NOMO-1 treated with DMSO at 0.1 percent for 48 hours (cell line): ENCODE data around the gene PCGF1.
A peak's percentile ranks its signal among the peaks of the same experiment; 100 is the strongest.
"Not testable (repeated sequence)": the region's sequence is repeated elsewhere in the genome, so short reads cannot be mapped to it uniquely, and the experiment has no call there.

Source experiments
- DNase-seq: peaks from one replicate; lab custom pipeline; 2025; ENCODE audit not compliant: unreplicated experiment; lab: John Stamatoyannopoulos, UW

The PCGF1 gene

DNA sequence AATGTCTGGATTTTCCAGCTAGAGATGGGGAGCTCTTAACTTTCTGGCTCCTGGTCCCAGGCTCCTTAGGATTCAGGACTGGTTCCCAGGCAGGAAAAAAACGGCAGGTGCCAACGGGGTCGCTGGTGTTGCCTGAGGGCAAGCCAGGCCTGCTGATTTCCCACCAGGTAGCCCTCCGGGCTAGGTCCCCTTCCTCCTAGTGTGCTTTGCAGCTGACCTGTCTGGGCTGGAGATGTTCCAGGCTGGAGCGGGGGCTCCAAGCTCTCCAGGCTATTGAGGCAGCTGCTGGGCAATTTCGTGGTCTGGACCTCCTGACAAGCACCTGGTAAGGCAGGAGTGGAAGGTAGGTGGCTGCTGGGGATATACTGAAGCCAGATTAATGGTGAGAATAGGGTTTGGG lies 33.0 kb downstream of the PCGF1 start:
- no peak for DNase-seq

DNA sequence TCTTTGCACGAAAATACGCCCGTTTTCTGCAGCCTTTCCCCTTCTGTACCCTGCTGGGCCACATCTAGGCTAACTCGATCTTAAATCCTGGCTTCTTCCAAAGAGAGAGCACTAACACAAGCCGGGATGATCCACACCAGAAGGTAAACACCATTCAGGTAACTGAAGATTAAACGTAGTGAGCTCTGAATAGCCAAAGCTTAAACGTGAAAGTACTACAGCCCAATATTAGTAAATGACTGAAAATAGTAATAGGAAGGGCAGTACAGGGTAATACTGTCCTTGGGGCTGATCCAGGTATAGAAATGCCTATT lies 34.6 kb downstream of the PCGF1 start:
- DNase-seq, result no peak

DNA sequence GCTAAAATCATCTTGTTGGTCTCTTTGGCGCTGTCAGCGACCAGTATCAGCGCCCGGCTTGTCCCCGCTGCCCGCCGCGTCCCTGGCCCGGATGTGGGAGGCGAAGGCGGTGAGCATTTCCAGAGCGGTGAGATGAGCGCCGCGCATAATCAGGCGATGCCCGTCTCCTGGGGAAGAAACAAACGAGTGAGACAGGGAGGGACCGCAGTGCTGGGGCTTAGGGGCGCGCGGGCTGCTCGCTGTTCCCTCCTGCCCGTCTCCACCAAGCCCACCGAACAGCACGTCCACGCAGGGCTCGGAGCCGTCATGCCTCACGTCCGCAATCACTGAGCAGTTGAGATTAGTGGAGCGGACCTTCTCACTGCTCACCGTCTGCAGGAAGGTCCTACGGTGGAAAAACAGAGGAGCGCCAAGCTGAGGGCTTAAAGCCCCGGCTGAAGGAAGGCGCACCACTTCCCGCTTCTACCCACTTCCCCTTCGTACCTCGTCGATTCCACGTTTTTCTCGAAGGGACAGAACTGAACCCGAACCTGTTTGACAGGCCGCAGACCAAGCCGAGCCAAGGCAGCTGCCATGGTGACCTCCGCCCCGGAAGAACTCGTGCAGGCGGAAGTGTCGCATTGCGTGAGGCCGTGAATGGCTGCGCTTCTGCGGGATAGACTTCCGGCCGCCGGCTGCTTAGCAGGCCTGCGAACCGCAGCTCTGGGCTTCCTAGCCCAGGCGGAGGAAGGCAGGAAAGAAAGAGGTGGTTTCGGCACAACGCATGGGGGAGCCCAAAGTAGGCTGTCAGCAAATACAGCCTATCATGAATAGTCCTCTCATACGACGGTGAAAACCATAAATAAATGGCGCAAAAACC lies 35.2 kb downstream of the PCGF1 start, which contains the start of gene MRPL53:
TSS of gene MRPL53 (minus strand) at position 595 of the 859 bp plus-strand sequence. CDS start at position 575, 20 bp downstream.
- DNase-seq, result peak; percentile 89

DNA sequence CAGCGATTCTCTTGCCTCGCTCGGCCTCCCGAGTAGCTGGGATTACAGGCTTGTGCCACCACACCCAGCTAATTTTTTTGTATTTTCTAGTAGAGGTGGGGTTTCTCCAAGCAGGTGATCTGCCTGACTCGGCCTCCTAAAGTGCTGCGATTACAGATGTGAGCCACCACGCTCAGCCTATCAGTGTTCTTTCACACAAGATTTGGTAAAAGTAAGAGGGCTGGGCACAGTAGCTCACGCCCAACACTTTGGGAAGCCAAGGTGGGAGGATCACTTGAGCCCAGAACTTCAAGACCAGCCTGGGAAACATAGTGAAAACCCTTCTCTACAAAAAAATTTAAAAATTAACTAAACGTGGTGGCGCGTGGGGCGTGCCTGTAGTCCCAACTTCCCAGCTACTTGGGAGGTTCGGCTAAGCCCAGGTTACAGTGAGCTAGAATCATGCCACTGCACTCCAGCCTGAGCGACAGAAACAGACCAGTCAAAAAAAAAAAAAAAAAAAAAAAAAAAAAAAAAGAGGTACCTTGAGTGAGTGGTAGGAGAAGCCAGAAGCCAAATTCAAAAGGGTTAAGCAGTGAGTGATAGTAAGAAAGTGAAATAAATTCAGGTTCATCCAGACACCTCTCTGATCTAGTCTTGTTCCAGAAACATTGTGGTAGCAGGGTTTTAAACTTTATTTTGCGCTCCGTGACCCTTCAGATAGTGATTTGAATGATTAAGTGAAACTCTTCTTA lies 36.0 kb downstream of the PCGF1 start:
- DNase-seq, result no peak

DNA sequence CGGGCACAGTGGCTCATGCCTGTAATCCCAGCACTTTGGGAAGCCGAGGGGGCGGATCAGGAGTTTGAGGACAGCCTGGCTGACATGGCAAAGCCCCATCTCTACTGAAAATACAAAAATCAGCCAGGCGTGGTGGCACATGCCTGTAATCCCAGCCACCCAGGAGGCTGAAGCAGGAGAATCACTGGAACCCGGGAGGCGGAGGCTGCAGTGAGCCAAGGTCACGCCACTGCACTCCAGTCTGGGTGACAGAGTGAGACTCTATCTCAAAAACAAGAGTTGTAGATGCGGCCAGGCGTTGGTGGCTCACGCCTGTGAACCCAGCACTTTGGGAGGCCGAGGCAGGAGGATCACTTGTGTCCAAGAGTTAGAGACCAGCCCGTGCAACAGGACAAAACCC lies 36.8 kb downstream of the PCGF1 start:
- DNase-seq, result not testable (repeated sequence)

DNA sequence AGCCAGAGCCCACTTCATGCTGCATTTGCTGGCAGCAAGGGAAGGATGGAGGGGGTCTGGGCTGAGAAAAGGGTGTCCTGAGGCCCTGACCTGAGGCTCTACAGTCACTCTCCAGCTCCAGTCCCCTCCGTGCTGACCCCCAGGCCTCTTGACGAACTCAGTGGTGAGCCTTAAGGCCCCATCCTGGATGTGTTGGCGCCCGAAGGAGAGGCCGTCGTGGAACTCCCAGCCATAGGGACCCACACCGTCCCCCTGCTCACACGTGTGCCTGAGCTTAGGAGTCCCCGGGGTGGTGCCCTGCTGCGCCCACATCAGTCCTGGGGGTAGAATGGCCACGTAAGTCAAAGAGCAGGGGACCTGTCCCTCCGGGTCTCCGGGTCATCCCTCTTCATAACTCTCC lies 43.1 kb downstream of the PCGF1 start:
- DNase-seq, result no peak

DNA sequence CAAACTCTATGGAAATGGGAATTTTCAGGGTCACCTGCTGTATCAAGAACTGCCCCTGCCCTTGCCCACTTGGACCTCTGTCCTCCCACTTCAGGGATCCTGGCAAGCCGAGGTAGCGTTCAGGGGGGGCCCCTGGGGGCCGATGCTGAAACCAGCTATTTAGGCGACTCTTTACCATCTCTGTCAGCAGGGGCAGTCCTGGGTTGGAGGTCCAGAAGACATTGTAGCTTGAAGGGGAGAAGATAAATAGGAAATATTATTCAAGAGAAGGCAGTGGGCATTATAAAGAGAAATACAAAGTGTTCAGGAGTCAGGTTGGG lies 44.7 kb downstream of the PCGF1 start:
- DNase-seq, result no peak

DNA sequence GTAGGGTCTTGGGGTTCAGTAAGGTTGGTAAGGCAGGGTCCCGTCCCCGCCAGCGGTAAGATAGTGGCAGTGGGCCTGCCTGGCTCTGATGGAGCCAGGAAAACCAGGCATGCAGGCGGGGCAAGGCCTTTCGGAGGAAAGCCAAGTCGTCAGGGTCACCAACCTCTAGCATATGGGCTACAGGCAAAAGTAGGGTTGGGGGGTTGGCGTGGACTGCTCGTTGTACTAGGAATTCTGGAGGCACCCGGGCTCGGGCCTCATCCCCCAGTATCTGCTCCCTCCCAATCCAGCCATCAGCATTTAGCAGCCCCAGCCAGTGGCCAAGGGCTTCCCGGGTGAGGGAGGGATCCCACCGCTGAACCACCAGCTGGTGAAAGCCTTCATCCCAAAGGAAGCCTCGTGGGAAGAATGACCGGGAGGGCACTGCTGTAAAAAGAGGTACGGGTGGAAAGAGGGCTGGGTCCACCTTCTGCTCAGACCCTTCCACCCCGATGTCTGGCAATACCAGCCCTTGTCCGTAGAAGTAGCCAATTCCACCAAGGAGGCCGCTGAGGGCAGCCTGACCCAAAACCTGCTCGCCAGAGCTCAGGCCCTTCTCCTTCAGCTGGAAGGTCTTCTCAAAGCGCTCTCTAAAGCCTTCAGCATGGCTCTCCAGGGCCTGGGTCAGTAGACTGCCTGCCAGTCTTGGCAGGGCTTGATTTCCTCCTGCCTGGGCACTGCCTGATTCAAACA lies 45.3 kb downstream of the PCGF1 start:
- no peak for DNase-seq

DNA sequence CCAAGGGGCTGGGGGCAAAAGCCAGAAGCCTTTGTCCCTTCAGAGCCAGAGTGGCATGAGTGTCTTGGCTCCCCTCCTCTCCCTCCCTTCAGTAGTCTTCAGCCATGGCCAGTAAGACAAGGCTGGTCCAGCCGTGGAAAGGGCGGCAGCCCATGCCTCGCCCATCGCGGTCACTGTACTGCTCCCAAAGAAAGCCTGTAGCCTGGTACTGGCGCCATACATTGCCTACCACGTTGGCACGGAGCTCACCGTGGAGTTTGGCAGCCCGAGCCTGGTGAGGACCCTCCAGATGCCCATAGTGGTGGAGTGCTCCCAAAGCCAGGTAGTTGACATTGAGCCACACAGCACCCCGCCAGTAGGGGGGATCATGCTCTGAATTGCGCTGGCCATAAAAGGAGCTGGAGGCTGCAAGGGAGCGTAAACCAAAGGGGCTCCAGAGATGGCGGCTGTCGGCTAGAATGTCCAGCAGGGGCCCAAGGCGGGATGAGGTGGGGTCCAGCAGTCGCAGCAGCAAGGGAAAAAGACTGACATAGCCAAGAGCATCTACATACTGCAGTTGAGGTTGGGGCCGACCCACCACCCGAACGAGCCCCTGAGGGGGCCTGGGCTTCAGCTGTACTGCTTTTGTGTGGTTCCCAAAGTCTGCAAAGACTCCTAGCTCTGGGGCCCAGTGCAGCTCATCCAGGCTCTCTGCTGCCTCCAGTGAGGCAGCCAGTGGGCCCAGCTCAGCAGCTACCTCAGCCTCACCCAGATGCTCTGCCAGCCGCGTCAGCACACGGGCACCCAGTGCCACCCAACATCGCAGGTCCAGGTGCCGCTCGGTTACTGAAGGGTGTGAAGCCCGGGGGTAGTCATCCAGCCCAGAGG lies 46.1 kb downstream of the PCGF1 start:
- no peak for DNase-seq

DNA sequence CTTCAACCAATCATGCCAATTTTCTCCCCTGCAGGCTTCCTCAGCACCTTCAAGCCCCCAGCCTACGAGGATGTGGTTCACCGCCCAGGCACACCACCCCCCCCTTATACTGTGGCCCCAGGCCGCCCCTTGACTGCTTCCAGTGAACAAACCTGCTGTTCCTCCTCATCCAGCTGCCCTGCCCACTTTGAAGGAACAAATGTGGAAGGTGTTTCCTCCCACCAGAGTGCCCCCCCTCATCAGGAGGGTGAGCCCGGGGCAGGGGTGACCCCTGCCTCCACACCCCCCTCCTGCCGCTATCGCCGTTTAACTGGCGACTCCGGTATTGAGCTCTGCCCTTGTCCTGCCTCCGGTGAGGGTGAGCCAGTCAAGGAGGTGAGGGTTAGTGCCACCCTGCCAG lies 47.3 kb downstream of the PCGF1 start:
- DNase-seq, result not testable (repeated sequence)

DNA sequence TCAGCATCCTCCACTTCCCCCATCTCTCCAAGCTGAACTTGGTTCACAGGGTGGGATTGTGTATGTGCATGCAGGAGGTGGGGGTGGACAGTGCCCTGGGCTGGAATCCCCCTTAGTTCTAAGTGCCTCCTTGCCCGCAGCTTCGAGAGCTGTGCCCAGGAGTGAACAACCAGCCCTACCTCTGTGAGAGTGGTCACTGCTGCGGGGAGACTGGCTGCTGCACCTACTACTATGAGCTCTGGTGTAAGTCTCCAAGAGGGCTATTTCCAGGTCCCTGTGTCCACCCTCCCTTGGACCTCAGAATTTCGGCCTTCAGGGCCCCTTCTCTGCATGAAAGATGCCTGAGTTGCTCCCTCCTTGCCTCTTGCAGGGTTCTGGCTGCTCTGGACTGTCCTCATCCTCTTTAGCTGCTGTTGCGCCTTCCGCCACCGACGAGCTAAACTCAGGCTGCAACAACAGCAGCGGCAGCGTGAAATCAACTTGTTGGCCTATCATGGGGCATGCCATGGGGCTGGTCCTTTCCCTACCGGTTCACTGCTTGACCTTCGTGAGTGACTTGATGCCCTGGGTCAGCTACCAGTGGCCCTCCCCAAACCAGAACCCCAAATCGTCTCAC lies 47.9 kb downstream of the PCGF1 start:
- not testable (repeated sequence) for DNase-seq

DNA sequence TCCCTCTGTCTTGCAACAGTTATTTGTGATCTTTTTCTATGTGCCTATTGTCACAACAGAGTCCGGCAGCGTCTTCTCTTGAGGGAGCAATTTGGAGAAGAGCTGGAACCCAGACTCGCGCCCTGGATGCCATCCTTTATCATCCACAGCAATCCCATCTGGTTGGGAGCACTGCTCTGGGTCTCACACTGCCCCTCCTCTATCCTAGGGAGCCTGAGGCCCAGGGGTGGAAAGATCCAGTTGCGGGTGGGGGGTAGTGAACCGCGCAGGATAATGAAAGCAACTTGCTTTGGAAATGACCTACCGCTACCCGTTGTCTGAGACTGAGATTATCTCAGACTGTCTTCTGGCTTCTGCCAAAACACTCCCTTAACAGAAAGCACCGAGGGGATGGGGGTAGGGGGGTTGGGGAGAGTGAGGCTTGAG lies 48.5 kb downstream of the PCGF1 start:
- no peak for DNase-seq

DNA sequence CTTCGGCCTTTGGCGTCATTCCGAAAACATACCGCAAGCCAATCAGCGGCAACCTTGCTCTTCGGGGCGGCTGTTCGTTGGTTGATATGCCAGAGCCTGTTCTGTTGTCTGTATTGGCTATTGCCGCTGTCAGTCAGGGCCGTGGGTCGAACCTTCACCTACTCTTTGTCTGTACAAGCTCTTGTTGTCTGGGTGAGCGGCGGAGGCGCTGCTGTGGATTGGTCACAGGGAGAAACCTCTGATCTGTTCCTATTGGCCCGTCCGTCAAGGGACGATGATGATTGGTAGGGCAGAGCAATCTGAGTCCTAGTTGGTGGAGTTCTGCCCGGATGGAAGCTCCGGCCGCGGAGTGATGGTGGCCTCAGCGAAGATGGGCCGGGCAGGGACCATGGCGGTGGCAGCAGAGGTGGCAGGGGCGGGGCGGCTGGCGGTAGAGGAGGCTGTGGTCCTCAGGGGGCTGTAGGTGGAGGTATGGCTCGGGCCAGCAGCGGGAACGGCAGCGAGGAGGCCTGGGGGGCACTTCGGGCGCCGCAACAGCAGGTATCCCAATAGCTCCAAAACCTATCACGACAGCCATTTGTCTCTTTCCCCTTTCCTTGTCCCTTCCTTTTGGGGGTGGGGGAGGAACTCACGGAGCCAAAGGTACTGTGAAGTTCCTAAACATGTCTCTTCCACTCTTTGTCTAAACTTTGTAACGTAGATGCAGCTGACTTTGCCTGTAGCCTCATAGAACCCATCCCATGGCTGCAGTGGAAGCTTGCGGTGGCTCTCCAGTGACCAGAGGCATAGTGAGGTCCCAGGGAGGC lies 49.2 kb downstream of the PCGF1 start, which contains the start of gene WBP1:
TSS of gene WBP1 (plus strand) at position 307 of the 806 bp plus-strand sequence. CDS start at position 472, 165 bp downstream.
- DNase-seq, result peak; percentile 100

DNA sequence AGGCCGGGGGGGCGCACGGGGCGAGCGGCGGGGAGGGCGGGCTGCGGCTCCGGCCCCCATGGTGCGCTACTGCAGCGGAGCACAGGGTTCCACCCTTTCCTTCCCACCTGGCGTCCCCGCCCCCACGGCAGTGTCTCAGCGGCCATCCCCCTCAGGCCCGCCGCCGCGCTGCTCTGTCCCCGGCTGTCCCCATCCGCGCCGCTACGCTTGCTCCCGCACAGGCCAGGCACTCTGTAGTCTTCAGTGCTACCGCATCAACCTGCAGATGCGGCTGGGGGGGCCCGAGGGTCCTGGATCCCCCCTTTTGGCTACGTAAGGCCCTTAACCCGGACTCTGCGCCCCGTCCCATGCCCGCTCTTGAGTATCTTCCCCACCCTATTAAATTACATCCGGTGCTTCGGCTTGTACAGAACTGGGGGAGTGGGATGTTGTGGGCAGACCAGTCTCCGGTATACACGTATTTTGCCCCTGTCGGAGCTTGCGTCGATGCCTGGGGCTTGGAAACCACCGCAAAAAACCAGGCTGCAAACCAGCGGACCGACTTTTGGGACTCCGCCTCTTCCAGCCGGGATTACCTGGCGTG lies 49.9 kb downstream of the PCGF1 start:
- no peak for DNase-seq

DNA sequence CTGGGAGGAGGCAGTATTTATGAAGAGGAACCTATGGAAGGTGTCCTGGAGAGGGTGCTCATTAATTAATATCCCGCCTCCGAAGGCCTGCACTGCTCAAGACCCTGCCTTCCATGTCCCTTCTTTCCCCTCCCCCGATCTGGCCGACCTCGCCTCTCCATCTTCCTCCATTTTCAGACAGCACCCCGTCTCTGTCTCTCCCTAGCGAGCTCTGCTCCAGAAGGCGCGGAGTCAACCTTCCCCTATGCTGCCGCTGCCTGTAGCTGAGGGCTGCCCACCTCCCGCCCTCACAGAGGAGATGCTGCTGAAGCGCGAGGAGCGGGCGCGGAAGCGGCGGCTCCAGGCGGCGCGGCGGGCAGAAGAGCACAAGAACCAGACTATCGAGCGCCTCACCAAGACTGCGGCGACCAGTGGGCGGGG lies 50.4 kb downstream of the PCGF1 start:
- peak; percentile 45 for DNase-seq
